Dermis blood vessel endothelial cell (primary cell): Measurements from ENCODE around the gene CSGALNACT2. TPM values are rescaled to one million over a fixed set of nuclear protein-coding genes. Genes with fewer than 3 reads are reported as not detected.

ENCODE experiments used
- DNase-seq: peaks from one replicate; pipeline ENCODE4 v3.0.0; 2010
- total RNA-seq: library from RNA; depleted of rRNA; stranded (reverse); fragments of >200 nt; gene quantifications from 2 replicates; pipeline ENCODE4 v1.2.3, GENCODE V29; 2014

Gene CSGALNACT2
- total RNA-seq, 1 donor from 2014 or later: 10.2 TPM

- no peak for DNase-seq
Observed at GRCh38 chr10:43230101-43230908, 92.1 kb downstream of the CSGALNACT2 start.

GRCh38 chr10:43230909-43231522 lies 92.8 kb downstream of the CSGALNACT2 start:
- DNase-seq: no peak

GRCh38 chr10:43231523-43232078 lies 93.4 kb downstream of the CSGALNACT2 start:
- DNase-seq: no peak

GRCh38 chr10:43233601-43234430 lies 95.6 kb downstream of the CSGALNACT2 start:
- no peak for DNase-seq

GRCh38 chr10:43234471-43235041 lies 96.3 kb downstream of the CSGALNACT2 start:
- no peak for DNase-seq

Other genes starting within 250 kb of the CSGALNACT2 start
- 1.0 and 1.2 TPM in 2 replicates for gene RET, start 61.4 kb upstream of the CSGALNACT2 start, total RNA-seq
- 0.17 and 0.51 TPM in 2 replicates for gene RASGEF1A, start 128.6 kb downstream of the CSGALNACT2 start, total RNA-seq
- not detected in 2 replicates for gene FXYD4, start 233.2 kb downstream of the CSGALNACT2 start, total RNA-seq